ENCODE data around the gene PKNOX2.

DNA sequence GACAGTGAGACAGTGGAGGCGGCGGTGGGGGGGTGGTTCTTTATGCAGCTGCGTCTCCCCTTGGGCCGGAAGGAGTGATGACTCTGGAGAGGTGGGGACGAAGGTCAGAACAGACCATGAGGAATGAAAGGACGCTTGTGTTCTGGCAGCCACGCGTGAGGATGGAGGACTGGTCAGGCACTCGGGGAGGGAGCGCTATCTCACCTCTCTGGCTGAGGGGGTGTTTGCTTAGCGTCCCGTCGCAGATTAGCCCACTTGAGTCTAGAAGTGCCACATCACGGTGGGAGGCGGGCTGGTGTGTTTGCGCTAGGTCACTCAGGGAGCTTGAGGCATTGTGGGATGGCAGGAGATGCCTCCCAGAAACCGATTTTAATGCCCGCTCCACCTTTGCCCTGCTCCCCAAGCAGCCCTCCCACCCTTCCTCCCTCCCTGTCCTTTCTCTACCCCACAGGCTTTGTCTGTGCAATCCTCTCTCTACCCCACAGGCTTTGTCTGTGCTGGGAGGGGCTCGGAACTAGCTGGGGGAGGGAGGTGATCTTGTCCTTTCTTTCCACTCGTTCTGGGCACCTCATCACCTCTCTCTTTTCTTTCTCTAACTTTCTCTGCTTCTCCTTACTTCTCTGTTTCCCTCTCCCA lies 97.8 kb downstream of the PKNOX2 start:
- TF ChIP-seq, protein P1, sequence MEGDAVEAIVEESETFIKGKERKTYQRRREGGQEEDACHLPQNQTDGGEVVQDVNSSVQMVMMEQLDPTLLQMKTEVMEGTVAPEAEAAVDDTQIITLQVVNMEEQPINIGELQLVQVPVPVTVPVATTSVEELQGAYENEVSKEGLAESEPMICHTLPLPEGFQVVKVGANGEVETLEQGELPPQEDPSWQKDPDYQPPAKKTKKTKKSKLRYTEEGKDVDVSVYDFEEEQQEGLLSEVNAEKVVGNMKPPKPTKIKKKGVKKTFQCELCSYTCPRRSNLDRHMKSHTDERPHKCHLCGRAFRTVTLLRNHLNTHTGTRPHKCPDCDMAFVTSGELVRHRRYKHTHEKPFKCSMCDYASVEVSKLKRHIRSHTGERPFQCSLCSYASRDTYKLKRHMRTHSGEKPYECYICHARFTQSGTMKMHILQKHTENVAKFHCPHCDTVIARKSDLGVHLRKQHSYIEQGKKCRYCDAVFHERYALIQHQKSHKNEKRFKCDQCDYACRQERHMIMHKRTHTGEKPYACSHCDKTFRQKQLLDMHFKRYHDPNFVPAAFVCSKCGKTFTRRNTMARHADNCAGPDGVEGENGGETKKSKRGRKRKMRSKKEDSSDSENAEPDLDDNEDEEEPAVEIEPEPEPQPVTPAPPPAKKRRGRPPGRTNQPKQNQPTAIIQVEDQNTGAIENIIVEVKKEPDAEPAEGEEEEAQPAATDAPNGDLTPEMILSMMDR (IDR thresholded peaks at IDR 0.05), result no peak
- no peak for TF ChIP-seq CHD4 (IDR thresholded peaks at IDR 0.05; ENCODE audit: borderline replicate concordance)

Data from A549 (cell line).